Left kidney (tissue), 2 donors: Measurements from ENCODE around the gene LEFTY1. TPM values are rescaled to one million over a fixed set of nuclear protein-coding genes. Genes with fewer than 3 reads are reported as not detected.

Experiments used
- DNase-seq: peaks from one replicate; pipeline ENCODE4 v3.0.0-alpha.2; 2013
- polyA plus RNA-seq: library from polyadenylated mRNA; unstranded; fragments of 120-200 nt; gene quantifications from one replicate; pipeline ENCODE4 v1.2.1, GENCODE V29; 2013; ENCODE audit not compliant: insufficient read length

Gene LEFTY1
- polyA plus RNA-seq, 1 donor: 3.6 TPM

- DNase-seq: no peak
These were observed 28.2 kb upstream of the LEFTY1 start for GRCh38 chr1:225917101-225917500.

DNA sequence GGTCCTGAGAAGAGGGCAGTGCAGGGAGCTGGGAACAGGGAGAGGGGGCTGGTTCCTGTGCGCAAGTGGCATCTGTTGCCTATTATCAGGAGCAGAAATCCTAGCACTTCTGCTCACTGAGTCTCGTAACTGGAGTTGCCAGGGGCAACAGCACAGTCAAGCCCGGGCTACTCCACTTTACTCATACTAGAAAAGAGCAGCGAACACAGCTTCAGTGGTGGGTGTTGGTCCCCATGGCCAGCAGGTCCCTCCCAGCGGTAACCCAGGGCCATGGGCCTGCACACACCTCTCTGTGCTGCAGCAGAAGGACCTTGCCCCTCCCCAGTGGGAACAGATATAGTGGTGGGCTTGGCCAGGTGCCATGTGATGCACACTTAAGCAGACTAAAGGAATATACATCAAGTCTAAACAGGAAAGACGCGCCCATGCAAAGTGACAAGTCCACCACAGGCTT lies 26.6 kb upstream of the LEFTY1 start:
- no peak for DNase-seq

- DNase-seq: no peak
These were observed 26.0 kb upstream of the LEFTY1 start for GRCh38 chr1:225914947-225915346.

DNA sequence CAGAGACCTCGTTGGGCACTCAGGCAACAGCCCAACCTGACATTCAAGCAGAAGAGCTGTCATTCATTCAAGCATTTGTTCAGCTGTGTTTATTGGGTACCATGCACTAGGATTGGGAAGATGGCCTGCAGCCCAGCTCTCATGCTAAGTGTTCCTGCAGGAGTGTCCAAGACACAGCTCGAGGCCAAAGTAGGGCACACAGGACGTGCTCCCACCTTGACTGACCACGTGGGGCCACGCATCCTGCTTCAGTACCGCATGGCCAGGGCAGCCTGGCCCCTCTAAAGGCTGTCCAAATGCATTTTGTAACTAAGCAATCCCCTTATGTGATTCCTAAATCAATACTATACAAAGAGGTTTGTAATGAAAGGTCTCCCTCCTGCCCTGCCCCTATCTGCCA lies 25.4 kb upstream of the LEFTY1 start:
- no peak for DNase-seq

- DNase-seq: peak; percentile 58
These were observed 22.5 kb upstream of the LEFTY1 start for GRCh38 chr1:225911191-225912130.

DNA sequence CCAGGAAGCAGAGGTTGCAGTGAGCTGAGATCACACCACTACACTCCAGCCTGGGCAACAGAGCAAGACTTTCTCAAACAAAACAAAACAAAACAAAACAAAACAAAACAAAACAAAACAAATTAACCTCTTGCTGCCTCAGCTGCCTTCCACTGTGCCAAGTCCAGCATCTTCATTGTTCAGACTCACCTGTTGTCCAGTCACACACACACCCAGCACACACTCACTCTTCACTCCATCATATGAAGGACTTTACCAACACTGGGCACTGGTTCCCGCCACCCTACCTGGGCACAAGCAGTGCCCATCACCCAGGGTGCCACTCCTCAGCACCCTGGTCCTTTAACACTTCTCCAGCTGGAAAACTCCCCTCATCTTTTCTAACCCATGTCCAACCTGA lies 20.5 kb upstream of the LEFTY1 start:
- DNase-seq: no peak

- no peak for DNase-seq
These were observed 19.8 kb upstream of the LEFTY1 start for GRCh38 chr1:225908773-225909172.

DNA sequence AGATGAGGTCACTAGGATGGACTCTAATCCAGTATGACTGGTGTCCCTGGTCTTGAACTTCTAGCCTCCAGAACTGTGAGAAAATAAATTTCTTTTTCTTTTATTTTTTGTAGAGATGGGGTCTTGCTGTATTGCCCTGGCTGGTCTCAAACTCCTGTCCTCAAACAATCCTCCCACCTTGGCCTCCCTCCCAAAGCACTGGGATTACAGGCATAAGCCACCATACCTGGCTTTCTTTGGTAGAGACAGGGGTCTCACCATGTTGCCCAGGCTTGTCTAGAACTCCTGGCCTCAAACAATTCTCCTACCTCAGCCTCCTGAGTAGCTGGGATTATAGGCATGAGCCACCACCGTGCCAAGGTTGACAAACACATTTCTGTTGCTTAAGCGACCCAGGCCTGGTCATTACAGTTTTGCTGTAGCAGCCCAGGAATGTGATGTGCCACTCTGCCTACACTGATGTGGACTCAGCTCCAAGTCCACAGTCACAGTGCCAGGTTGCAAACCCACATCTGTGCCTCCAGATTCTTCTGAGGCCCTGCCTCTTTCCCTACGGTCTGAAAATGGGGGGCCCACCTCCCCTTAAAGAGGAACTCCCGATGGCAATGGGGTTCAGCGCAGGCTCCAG lies 19.2 kb upstream of the LEFTY1 start:
- DNase-seq: no peak

GRCh38 chr1:225907341-225907740 lies 18.4 kb upstream of the LEFTY1 start:
- no peak for DNase-seq

DNA sequence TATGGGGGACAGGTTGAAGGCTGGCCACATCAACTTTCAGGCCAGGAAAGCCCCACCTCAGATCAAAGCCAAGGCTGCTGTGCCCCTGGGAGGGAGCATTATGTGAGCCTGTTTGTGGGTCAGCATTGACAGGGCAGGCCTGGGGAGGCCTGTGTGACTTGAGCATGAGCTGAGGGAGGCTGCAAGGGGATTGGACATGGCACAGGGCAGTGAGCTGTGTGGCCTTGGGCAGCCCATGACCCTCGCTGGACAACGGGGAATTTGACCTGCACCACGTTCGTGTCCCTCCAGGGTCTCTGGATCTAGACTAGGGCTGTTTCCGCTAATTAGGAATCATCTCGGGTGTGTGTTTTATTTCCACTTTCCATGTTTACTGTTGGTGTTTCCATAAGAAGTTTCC lies 17.5 kb upstream of the LEFTY1 start:
- DNase-seq: no peak

- DNase-seq: no peak
These were observed 14.7 kb upstream of the LEFTY1 start for GRCh38 chr1:225903623-225904022.

DNA sequence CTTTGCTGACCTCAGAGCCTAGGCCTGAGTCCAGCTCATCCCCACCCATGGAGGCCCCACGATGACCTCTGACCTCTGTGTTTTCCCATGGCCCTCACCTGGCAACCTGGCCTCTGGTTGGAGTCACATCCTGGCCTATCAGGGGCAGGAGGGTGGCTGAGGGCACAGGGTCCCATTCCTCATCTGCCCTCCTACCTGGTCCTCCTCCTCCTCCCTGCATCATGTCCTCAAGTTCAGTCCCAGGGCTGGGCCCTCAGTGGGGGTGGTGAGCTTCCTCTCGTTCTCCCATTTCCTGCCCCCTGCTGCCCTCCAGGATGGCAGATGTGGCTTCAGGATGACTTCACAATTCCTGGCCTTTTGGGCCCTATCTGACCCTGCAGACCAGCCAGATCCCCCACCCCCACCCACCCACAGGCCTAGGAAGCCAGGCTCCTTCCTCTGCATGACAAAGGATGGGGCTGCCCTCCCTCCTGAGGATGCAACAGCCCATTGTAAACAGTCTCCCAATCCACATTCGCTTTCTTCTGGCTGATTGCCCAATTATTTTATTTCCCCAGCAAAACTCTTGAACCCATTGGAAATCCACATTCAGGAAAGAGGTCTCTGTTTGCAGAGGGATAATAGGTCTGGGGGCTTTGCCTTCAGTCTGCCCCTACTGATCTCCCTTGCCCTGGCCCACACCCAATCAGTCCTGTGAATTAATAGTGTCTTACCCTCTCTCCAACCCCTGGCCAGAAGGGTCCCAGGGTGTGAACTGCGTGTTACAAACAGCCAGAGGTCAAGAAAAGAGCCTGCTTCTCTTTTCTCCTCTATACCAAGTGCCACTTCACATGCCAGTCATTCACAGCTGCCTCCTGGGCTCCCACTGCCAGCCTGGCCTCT lies 10.3 kb upstream of the LEFTY1 start:
- DNase-seq: no peak

GRCh38 chr1:225897595-225898514 lies 8.9 kb upstream of the LEFTY1 start:
- no peak for DNase-seq

GRCh38 chr1:225896937-225897549 lies 8.1 kb upstream of the LEFTY1 start:
- no peak for DNase-seq

DNA sequence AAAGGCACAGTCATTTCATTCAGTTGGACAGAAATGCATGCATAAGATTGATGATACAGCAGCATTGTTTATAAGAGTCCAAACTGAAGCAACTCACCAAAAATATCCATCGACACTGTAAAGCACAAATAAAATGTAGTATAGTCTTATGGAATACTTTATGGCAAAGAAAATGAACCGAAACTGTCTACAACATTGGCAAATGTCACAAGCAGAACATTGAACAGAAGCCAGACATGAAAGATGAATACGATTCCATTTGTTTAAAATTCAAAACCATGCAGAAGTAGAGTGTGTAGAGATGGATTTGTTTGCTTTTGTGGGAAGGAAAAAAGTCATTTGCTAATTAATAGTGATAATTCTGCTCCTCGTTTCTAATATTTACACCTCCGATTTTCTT lies 7.5 kb upstream of the LEFTY1 start:
- DNase-seq: no peak

- DNase-seq: no peak
These were observed 3.4 kb upstream of the LEFTY1 start for GRCh38 chr1:225892307-225892706.

DNA sequence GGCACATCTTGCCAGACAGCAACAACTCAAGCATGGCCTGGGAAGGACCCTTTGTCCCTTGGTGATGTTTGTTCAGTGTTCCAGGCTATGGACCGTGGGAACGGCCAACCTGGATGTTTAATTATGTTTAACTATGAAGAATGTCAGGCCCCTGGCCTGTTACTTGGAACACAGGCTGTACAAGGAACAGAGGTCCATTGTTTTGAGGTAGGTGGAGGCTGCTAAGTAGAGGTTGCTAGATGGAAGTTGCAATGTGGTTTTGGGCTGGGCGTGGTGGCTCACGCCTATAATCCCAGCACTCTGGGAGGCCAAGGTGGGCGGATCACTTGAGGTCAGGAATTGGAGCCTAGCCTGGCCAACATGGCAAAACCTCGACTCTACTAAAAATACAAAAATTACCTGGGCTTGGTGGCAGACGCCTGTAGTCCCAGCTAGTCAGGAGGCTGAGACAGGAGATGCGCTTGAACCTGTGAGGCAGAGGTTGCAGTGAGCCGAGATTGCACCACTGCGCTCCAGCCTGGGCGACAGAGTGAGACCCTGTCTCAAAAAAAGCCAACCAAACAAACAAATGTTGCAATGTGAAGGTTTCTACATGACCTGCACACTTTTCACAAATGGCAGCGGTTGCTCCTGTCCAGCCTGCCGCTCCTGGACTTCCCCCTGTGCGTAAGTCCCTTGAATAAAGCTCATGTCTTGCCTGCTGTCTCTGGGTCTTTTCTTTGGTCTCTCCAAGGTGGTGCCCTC lies 2.5 kb upstream of the LEFTY1 start:
- DNase-seq: no peak

GRCh38 chr1:225890346-225891228 lies 1.6 kb upstream of the LEFTY1 start:
- no peak for DNase-seq

GRCh38 chr1:225889743-225890142 lies 797 bp upstream of the LEFTY1 start:
- DNase-seq: no peak
